Astrocyte (in vitro differentiated cells and primary cell): Measurements from ENCODE around the gene ATP10B. TPM values are rescaled to one million over a fixed set of nuclear protein-coding genes. Genes with fewer than 3 reads are reported as not detected.
"Not testable (repeated sequence)": the region's sequence is repeated elsewhere in the genome, so short reads cannot be mapped to it uniquely, and the experiment has no call there.

Experiments used
- DNase-seq: peaks from one replicate; pipeline ENCODE4 v3.0.0-alpha.2; 2010; ENCODE audit warnings: low read depth
- FAIRE-seq: peaks from 2 replicates; lab custom pipeline; 2011; peaks lifted over from hg19 to GRCh38; lab: Jason Lieb, UNC
- H2AFZ ChIP-seq: 2 replicates; pipeline ENCODE4 v1.6.0; 2012; ENCODE audit warnings: low read depth, low read length, inconsistent platforms
- H3K27ac ChIP-seq: 2 replicates; pipeline ENCODE4 v1.5.1; 2011; ENCODE audit warnings: low read depth, low read length, inconsistent platforms
- H3K27me3 ChIP-seq: 2 replicates; pipeline ENCODE4 v1.6.0; 2011; ENCODE audit warnings: low read length, inconsistent platforms; ENCODE audit not compliant: insufficient read depth
- H3K36me3 ChIP-seq: 2 replicates; pipeline ENCODE4 v1.5.1; 2011; ENCODE audit warnings: low read length, inconsistent platforms; ENCODE audit not compliant: insufficient read depth
- H3K4me1 ChIP-seq: 2 replicates; pipeline ENCODE4 v1.5.1; 2011; ENCODE audit warnings: low read length, inconsistent platforms; ENCODE audit not compliant: insufficient read depth
- H3K4me2 ChIP-seq: 2 replicates; pipeline ENCODE4 v1.6.0; 2012; ENCODE audit warnings: low read length, inconsistent platforms
- H3K4me3 ChIP-seq: 2 replicates; pipeline ENCODE4 v1.5.1; 2011; ENCODE audit warnings: low read depth, mild to moderate bottlenecking, low read length, inconsistent platforms; ENCODE audit not compliant: insufficient read depth
- H3K79me2 ChIP-seq: 2 replicates; pipeline ENCODE4 v1.6.0; 2012; ENCODE audit warnings: mild to moderate bottlenecking, low read length, inconsistent platforms; ENCODE audit not compliant: insufficient read depth
- H3K9ac ChIP-seq: 2 replicates; pipeline ENCODE4 v1.6.0; 2012; ENCODE audit warnings: mild to moderate bottlenecking, low read length, inconsistent platforms
- H3K9me3 ChIP-seq: 2 replicates; pipeline ENCODE4 v1.5.1; 2012; ENCODE audit warnings: low read depth, mild to moderate bottlenecking, low read length, inconsistent platforms; ENCODE audit not compliant: insufficient read depth
- H4K20me1 ChIP-seq: 2 replicates; pipeline ENCODE4 v1.6.0; 2012; ENCODE audit warnings: low read length, inconsistent platforms; ENCODE audit not compliant: insufficient read depth
- H3K27ac Mint-ChIP-seq: one replicate; pipeline ENCODE4 v1.8.0; 2021; ENCODE audit warnings: mild to moderate bottlenecking, mixed read lengths; ENCODE audit not compliant: unreplicated experiment
- H3K27me3 Mint-ChIP-seq: one replicate; pipeline ENCODE4 v1.8.0; 2021; ENCODE audit warnings: low read depth, mixed read lengths; ENCODE audit not compliant: unreplicated experiment
- H3K36me3 Mint-ChIP-seq: one replicate; pipeline ENCODE4 v1.8.0; 2021; ENCODE audit warnings: low read depth, mixed read lengths; ENCODE audit not compliant: unreplicated experiment
- H3K4me1 Mint-ChIP-seq: one replicate; pipeline ENCODE4 v1.8.0; 2021; ENCODE audit warnings: low read depth, mixed read lengths; ENCODE audit not compliant: unreplicated experiment
- H3K4me3 Mint-ChIP-seq: one replicate; pipeline ENCODE4 v1.8.0; 2021; ENCODE audit warnings: mild to moderate bottlenecking, moderate library complexity, mixed read lengths; ENCODE audit not compliant: unreplicated experiment
- H3K9me3 Mint-ChIP-seq: one replicate; pipeline ENCODE4 v1.8.0; 2021; ENCODE audit warnings: mild to moderate bottlenecking, mixed read lengths; ENCODE audit not compliant: unreplicated experiment
- CTCF ChIP-seq: IDR thresholded peaks from 2 replicates; pipeline ENCODE4 v1.5.1; 2011; ENCODE audit warnings: low read depth, mild to moderate bottlenecking, inconsistent platforms, low read length, moderate library complexity; ENCODE audit not compliant: insufficient read depth
- EZH2 ChIP-seq: IDR thresholded peaks from 2 replicates; pipeline ENCODE4 v1.6.1; 2012; ENCODE audit warnings: mild to moderate bottlenecking, low read length, inconsistent platforms; ENCODE audit not compliant: insufficient read depth
- total RNA-seq: library from RNA; stranded (reverse); gene quantifications from 2 replicates; pipeline ENCODE4 v1.2.1, GENCODE V29; 2021

The ATP10B gene
- total RNA-seq, 1 donor from 2014 or later: not detected

- Mint-ChIP-seq H3K27ac (no peak overlapping the region), H3K27me3 (no peaks in the 10 kb centered on the region), H3K36me3 (no peaks in the 10 kb centered on the region), H3K4me1 (peaks cover 2% of the 10 kb centered on the region), H3K4me3 (no peak overlapping the region), H3K9me3 (no peaks in the 10 kb centered on the region)
- no peak for DNase-seq
- H3K27me3 ChIP-seq: no peaks in the 10 kb centered on the region
- TF ChIP-seq EZH2 (no peak), CTCF (no peak)
- H3K9me3 ChIP-seq: no peaks in the 10 kb centered on the region
- no peaks in the 10 kb centered on the region for H4K20me1 ChIP-seq
- no peak overlapping the region for H3K9ac ChIP-seq
- no peaks in the 10 kb centered on the region for H3K4me1 ChIP-seq
- H3K27ac ChIP-seq: no peak overlapping the region
- H3K4me3 ChIP-seq: no peak overlapping the region
- H2AFZ ChIP-seq: no peak overlapping the region
- FAIRE-seq: no peak
- H3K79me2 ChIP-seq: no peaks in the 10 kb centered on the region
- no peaks in the 10 kb centered on the region for H3K36me3 ChIP-seq
- no peak overlapping the region for H3K4me2 ChIP-seq
These were observed 125.3 kb downstream of the ATP10B start for GRCh38 chr5:160726721-160727120.

GRCh38 chr5:160720822-160721221 lies 131.2 kb downstream of the ATP10B start:
- FAIRE-seq: no peak

GRCh38 chr5:160715508-160715907 lies 136.5 kb downstream of the ATP10B start:
- H3K9me3 Mint-ChIP-seq, H2AFZ ChIP-seq, H3K4me2 ChIP-seq: not testable (repeated sequence)

More at GRCh38 chr5:160720822-160721221, 131.2 kb downstream of the ATP10B start:
- Mint-ChIP-seq H3K9me3 (no peaks in the 10 kb centered on the region), H3K27me3 (no peaks in the 10 kb centered on the region), H3K27ac (no peak overlapping the region), H3K4me3 (no peak overlapping the region), H3K4me1 (peaks cover 2% of the 10 kb centered on the region), H3K36me3 (no peaks in the 10 kb centered on the region)
- TF ChIP-seq CTCF (no peak), EZH2 (no peak)
- Histone ChIP-seq H3K4me3 (no peak overlapping the region), H3K27ac (no peak overlapping the region), H4K20me1 (no peaks in the 10 kb centered on the region), H3K4me1 (no peaks in the 10 kb centered on the region), H3K79me2 (no peaks in the 10 kb centered on the region), H2AFZ (no peak overlapping the region), H3K4me2 (no peak overlapping the region), H3K27me3 (no peaks in the 10 kb centered on the region), H3K9ac (no peak overlapping the region), H3K36me3 (no peaks in the 10 kb centered on the region), H3K9me3 (no peaks in the 10 kb centered on the region)
- no peak for DNase-seq

More at GRCh38 chr5:160715508-160715907, 136.5 kb downstream of the ATP10B start:
- FAIRE-seq, H3K4me3 ChIP-seq, H3K4me1 ChIP-seq, H3K9me3 ChIP-seq, H3K9ac ChIP-seq, H4K20me1 ChIP-seq, H3K36me3 ChIP-seq, H3K27me3 ChIP-seq, H3K27me3 Mint-ChIP-seq, H3K79me2 ChIP-seq, H3K4me1 Mint-ChIP-seq, H3K27ac ChIP-seq, DNase-seq, H3K27ac Mint-ChIP-seq, H3K36me3 Mint-ChIP-seq, H3K4me3 Mint-ChIP-seq: not testable (repeated sequence)
